GM21723 (cell line): ENCODE measurements around the gene BRINP3.
"Not testable (repeated sequence)": the region's sequence is repeated elsewhere in the genome, so short reads cannot be mapped to it uniquely, and the experiment has no call there.

ENCODE experiments used
- ATAC-seq: cut with Tn5 transposase; IDR thresholded peaks from one replicate; pipeline ENCODE4 v1.9.1; 2021; ENCODE audit warnings: mild to moderate bottlenecking, moderate library complexity; ENCODE audit not compliant: unreplicated experiment

BRINP3 gene

GRCh38 chr1:190477762-190478148, at the start of gene BRINP3:
Gene BRINP3, minus strand, starts transcription at chr1:190477864.
- no peak for ATAC-seq

- ATAC-seq, result no peak
Observed at GRCh38 chr1:190511554-190511953, 33.9 kb upstream of the BRINP3 start.

- ATAC-seq, result no peak
Observed at GRCh38 chr1:190507357-190507756, 29.7 kb upstream of the BRINP3 start.

GRCh38 chr1:190504539-190504938, 26.9 kb upstream of the BRINP3 start:
- ATAC-seq, result not testable (repeated sequence)

GRCh38 chr1:190497565-190497964, 19.9 kb upstream of the BRINP3 start:
- ATAC-seq, result no peak

GRCh38 chr1:190494451-190494850, 16.8 kb upstream of the BRINP3 start:
- ATAC-seq, result no peak

GRCh38 chr1:190491404-190491803, 13.7 kb upstream of the BRINP3 start:
- ATAC-seq, result no peak

GRCh38 chr1:190484045-190484444, 6.4 kb upstream of the BRINP3 start:
- ATAC-seq, result no peak

GRCh38 chr1:190480231-190480630, 2.6 kb upstream of the BRINP3 start:
- no peak for ATAC-seq

GRCh38 chr1:190479516-190479915, 1.9 kb upstream of the BRINP3 start:
- no peak for ATAC-seq

- ATAC-seq, result no peak
Observed at GRCh38 chr1:190479050-190479397, 1.4 kb upstream of the BRINP3 start.

GRCh38 chr1:190478149-190479049, 735 bp upstream of the BRINP3 start:
- ATAC-seq, result peak; percentile 53

- ATAC-seq, result no peak
Observed at GRCh38 chr1:190476806-190477205, 858 bp downstream of the BRINP3 start.

- ATAC-seq, result no peak
Observed at GRCh38 chr1:190476321-190476720, 1.3 kb downstream of the BRINP3 start.

GRCh38 chr1:190475421-190476141, 2.1 kb downstream of the BRINP3 start:
- ATAC-seq, result no peak

- no peak for ATAC-seq
Observed at GRCh38 chr1:190474650-190475211, 2.9 kb downstream of the BRINP3 start.

- ATAC-seq, result no peak
Observed at GRCh38 chr1:190474010-190474409, 3.7 kb downstream of the BRINP3 start.

- no peak for ATAC-seq
Observed at GRCh38 chr1:190472494-190472893, 5.2 kb downstream of the BRINP3 start.

- ATAC-seq, result no peak
Observed at GRCh38 chr1:190472042-190472441, 5.6 kb downstream of the BRINP3 start.

- ATAC-seq, result no peak
Observed at GRCh38 chr1:190464690-190465089, 13.0 kb downstream of the BRINP3 start.

GRCh38 chr1:190456129-190456528, 21.5 kb downstream of the BRINP3 start:
- ATAC-seq, result no peak

GRCh38 chr1:190455631-190456030, 22.0 kb downstream of the BRINP3 start:
- ATAC-seq, result no peak
